HG03025 (cell line): ENCODE measurements around the gene MARCHF7.
"Not testable (repeated sequence)": the region's sequence is repeated elsewhere in the genome, so short reads cannot be mapped to it uniquely, and the experiment has no call there.

Source experiments
- ATAC-seq: cut with Tn5 transposase; IDR thresholded peaks from one replicate; pipeline ENCODE4 v1.9.1; 2021; ENCODE audit warnings: mild to moderate bottlenecking, moderate library complexity; ENCODE audit not compliant: unreplicated experiment, low FRiP score

Gene MARCHF7

DNA sequence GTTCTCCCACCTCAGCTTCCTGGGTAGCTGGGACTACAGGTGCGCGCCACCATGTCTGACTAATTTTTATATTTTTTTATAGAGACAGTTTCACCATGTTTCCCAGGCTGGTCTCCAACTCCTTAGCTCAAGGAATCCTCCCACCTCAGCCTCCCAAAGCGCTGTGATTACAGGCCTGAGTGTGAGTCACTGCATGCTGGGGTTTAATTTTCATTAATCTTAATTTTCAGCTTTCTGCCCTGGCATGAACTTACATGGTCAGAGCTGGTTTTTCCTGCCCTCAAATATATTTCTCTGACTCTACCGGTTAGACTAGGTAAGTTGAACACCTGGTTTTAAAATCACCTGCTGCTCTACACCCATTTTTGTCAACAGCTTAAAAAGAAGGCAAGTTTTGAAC, 3.1 kb downstream of the MARCHF7 start:
- no peak for ATAC-seq

- ATAC-seq: not testable (repeated sequence)
Observed at GRCh38 chr2:159716409-159716808, 4.1 kb downstream of the MARCHF7 start.

DNA sequence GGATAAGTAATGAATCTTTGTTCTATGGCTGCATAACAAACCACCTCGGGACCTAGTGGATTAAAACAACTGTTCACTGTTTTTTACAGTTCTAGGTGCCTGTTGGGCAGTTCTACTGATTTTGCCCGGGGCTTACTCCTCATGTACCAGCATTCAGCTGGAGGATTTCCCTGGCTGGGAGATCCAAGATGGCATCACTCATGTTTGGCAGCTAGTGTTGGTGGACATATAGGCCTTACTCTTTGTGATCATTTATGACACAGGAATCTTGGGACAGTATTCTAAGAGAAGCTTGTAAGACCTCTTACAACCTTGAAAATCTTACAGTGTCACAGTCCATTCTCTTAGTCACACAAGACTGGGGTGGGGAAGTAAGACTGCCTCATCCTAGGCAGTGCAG, 4.6 kb downstream of the MARCHF7 start:
- ATAC-seq: no peak

- ATAC-seq: no peak
Observed at GRCh38 chr2:159720676-159721075, 8.4 kb downstream of the MARCHF7 start.

GRCh38 chr2:159722580-159722979, 10.3 kb downstream of the MARCHF7 start:
- no peak for ATAC-seq

- not testable (repeated sequence) for ATAC-seq
Observed at GRCh38 chr2:159724795-159725572, 12.7 kb downstream of the MARCHF7 start.

DNA sequence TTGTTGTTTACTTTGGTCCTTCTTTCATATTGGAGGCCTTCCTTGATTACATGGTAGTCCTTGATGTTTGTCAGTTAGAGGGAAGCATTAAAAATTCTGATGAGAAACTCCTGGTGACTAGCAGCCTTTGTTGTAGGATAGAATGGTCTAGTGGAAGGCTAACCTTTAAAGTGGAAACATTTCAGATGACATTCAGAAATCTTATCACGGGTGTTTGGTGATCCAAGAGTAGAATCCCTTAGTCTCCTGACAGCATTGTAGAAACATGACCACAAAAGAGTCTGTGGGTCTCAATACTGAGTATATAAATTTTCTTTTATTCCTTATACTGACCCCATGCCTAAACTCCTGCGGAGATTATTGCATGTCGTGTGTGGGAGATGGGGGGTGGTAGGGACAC, 13.4 kb downstream of the MARCHF7 start:
- no peak for ATAC-seq

- ATAC-seq: no peak
Observed at GRCh38 chr2:159728629-159729028, 16.3 kb downstream of the MARCHF7 start.

DNA sequence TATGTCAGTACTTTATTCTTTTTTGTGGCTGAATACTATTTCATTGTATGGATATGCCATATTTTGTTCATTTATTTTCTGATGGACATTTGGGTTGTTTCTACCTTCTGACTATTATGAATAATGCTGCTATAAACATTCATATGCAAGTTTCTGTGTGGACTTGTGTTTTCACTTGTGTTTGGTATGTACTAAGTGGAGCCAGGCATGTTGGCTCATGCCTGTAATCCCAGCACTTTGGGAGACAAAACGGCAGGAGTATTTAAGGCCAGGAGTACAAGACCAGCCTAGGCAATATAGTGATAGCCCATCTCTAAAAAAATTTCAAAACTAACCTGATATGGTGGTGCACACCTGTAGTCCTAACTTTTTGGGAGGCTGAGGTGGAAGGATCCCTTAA, 23.3 kb downstream of the MARCHF7 start:
- no peak for ATAC-seq

- ATAC-seq: no peak
Observed at GRCh38 chr2:159736048-159736447, 23.7 kb downstream of the MARCHF7 start.

GRCh38 chr2:159737292-159737916, 25.1 kb downstream of the MARCHF7 start:
- no peak for ATAC-seq

DNA sequence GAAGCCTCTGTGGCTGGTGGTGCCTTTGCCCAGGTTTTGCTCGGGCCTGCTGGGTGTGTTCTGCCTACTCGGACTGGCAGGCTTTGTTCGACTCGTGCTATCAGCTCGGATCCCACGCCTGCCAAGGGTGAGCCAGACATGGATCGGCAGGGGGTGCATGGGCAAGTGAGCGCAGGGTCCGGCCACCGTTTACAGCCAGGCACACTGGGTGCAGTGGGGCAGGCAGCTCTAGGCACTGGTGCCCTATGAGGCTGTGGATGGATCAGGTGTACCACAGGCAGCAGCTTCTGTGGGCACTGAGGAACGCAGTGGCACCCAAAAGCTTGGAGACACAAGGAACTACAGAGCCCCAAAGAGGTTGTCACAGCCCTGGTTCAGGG, 25.6 kb downstream of the MARCHF7 start:
- ATAC-seq: no peak

DNA sequence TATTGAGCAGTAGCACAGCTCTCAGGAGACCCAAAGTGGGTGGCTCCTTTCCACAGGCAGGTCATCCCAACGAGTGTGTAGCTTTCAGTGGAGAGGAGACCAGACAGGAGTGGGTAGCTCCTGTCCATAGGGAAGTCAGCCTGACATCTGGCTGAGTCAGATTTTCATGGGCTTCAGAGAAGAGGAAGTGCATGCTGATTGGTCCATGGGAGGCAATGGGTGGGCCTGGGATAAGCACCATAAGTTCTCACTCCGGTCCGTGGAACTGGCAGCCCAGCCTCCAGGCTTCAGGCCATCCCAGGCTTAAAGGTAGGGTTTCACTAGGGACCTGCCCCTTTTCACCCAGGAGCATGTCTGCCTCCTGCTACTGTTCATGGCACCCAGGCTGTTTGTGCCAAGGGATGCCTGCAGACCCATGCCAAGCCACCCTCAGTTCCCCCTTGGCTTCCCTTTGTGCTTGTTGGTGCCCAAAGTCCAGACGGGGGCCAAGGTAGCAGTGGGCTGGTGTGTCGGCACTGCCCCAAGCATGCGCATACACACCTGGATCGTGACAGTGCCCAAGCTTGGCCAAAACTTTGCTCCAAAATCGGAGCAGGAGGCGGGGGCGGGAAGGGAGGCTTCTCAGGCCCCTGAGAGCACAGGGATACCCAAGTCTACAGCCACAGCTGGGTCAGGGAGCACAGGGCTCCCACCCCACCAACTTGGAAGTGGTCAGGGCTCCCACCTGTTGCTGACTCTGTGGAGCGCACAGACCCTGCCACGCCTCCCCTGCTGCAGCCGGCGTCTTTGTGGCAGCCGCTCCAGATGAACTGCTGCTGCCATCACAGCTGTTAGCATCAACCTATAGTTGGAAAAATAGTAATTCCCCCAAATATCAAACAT, 26.4 kb downstream of the MARCHF7 start:
- ATAC-seq: no peak

- no peak for ATAC-seq
Observed at GRCh38 chr2:159742846-159743245, 30.5 kb downstream of the MARCHF7 start.

- ATAC-seq: no peak
Observed at GRCh38 chr2:159744363-159744762, 32.1 kb downstream of the MARCHF7 start.

GRCh38 chr2:159745237-159745636, 32.9 kb downstream of the MARCHF7 start:
- not testable (repeated sequence) for ATAC-seq

DNA sequence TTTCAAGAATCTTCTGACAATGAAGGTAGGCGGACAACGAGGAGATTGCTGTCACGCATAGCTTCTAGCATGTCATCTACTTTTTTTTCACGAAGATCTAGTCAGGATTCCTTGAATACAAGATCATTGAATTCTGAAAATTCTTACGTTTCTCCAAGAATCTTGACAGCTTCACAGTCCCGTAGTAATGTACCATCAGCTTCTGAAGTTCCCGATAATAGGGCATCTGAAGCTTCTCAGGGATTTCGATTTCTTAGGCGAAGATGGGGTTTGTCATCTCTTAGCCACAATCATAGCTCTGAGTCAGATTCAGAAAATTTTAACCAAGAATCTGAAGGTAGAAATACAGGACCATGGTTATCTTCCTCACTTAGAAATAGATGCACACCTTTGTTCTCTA, 35.8 kb downstream of the MARCHF7 start:
- ATAC-seq: no peak

DNA sequence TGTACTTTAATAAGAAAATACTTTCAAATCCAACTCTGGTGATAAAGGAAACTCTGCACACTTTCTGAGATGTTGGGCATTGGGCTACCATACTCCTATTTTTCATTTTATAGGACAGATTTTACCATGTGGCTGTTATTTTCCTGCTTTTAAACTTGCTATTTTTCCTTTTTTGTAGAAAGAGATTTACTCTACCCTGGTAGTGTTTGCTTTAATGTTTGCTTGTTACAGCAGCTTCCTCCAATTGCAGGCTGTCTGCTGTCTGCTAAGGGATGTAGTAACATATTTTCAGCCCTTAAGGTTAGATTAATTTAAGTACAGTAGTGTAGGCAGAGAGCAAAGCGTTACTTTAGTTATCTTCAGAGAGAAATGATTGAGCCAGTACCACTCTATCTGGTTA, 38.6 kb downstream of the MARCHF7 start:
- no peak for ATAC-seq

- ATAC-seq: no peak
Observed at GRCh38 chr2:159753797-159754196, 41.5 kb downstream of the MARCHF7 start.

GRCh38 chr2:159755014-159755413, 42.7 kb downstream of the MARCHF7 start:
- no peak for ATAC-seq

GRCh38 chr2:159755788-159756187, 43.5 kb downstream of the MARCHF7 start:
- ATAC-seq: no peak
